ENCODE data around the gene GPATCH11.

- TF ChIP-seq POLR2A (IDR thresholded peaks at IDR 0.05) (no peak), POLR2AphosphoS5 (IDR thresholded peaks at IDR 0.05) (no peak), EP300 (IDR thresholded peaks at IDR 0.05) (no peak)
- TF ChIP-seq, protein P1, sequence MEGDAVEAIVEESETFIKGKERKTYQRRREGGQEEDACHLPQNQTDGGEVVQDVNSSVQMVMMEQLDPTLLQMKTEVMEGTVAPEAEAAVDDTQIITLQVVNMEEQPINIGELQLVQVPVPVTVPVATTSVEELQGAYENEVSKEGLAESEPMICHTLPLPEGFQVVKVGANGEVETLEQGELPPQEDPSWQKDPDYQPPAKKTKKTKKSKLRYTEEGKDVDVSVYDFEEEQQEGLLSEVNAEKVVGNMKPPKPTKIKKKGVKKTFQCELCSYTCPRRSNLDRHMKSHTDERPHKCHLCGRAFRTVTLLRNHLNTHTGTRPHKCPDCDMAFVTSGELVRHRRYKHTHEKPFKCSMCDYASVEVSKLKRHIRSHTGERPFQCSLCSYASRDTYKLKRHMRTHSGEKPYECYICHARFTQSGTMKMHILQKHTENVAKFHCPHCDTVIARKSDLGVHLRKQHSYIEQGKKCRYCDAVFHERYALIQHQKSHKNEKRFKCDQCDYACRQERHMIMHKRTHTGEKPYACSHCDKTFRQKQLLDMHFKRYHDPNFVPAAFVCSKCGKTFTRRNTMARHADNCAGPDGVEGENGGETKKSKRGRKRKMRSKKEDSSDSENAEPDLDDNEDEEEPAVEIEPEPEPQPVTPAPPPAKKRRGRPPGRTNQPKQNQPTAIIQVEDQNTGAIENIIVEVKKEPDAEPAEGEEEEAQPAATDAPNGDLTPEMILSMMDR (IDR thresholded peaks at IDR 0.05) = no peak
These were observed 479 bp downstream of the GPATCH11 start for GRCh38 chr2:37084797-37085196.

All from stomach (tissue), 4 donors.